ENCODE data around the gene CHN1. TPM values are rescaled to one million over a fixed set of nuclear protein-coding genes. Genes with fewer than 3 reads are reported as not detected.

CHN1 gene
- total and polyA plus RNA-seq, 2 of the 8 experiments (the other 6 are each of a cell fraction or from before 2014, with no cell fraction given) = 54.0 to 65.7 TPM

DNA sequence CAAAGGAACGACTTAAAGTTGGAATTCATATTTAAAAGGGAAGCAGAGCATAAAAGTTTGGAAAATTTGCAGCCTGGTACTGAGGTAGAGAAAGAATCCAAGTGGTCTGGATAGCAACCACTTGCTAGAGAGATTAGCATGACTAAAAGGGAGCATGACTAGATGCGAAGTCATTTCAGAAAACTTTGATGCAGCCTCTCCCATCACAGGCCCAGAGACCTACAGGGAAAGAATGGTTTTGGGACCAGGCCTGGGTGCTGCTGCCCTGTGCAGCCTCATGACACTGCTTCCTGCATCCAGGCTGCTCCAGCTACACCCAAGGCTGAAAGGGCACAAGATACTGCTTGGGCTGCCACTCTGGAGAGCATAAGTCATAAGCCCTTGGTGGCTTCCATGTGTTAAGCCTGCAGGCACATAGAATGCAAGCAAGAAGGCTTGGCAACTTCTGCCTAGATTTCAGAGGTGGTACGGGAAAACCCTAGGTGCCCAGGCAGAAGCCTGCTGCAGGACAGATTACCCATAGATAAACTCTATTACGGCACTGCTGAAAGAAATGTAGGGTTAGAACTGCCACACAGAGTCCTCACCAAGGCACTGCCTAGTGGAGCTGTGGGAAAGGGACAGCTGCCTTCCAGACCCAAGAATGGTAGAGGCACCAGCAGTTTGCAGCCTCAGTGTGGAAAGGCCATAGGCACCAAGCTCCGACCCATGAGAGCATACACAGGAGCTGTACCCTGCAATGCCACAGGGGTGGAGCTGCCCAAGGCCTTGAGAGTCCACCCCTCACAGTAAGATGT lies 12.6 kb upstream of the CHN1 start (continued):
- no peak for TF ChIP-seq TCF12 (IDR thresholded peaks at IDR 0.05; ENCODE audit: low read depth, low read length)
- TF ChIP-seq SIRT6 (IDR thresholded peaks at IDR 0.05; ENCODE audit: low read length) = no peak
- no peak for TF ChIP-seq SRF (IDR thresholded peaks at IDR 0.05; ENCODE audit: low read depth, low read length)
- no peak for TF ChIP-seq CBX8 (IDR thresholded peaks at IDR 0.05; ENCODE audit: borderline replicate concordance, low read depth, low read length)
- no peak for TF ChIP-seq SUZ12 (IDR thresholded peaks at IDR 0.05; ENCODE audit: low read length)
- no peak for TF ChIP-seq PHF8 (conservative IDR thresholded peaks at IDR 0.05; ENCODE audit: low read depth, low read length)

Measured in H1 (cell line).